ENCODE data around the gene GPBP1.
"Not testable (repeated sequence)": the region's sequence is repeated elsewhere in the genome, so short reads cannot be mapped to it uniquely, and the experiment has no call there.

The GPBP1 gene

DNA sequence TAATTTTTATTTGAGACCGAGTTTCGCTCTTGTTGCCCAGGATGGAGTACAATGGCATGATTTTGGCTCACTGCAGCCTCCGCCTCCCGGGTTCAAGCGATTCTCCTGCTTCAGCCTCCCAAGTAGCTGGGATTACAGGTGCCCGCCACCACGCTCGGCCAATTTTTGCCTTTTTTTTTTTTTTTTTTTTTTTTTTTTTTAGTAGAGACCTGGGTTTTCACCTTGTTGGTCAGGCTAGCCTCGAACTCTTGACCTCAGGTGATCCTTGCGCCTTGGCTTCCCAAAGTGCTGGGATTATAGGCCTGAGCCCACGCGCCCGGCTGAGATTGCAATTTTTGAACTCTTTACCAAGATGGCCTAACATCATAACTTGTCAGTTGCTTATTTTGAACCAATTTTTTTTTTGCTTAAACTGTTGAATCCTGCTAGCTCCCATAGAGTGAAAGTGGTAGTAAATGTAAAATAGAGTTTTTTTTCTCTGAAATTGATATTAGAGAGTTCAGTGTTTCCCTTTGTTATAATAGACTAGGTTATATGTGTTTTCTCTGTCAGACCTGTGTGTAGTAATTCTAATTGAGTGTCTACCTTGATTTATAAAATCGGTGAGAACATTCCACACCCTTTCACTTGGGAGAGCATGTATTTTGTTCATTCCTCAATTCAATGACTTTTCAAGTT, 3.8 kb downstream of the GPBP1 start:
- no peak for DNase-seq

DNA sequence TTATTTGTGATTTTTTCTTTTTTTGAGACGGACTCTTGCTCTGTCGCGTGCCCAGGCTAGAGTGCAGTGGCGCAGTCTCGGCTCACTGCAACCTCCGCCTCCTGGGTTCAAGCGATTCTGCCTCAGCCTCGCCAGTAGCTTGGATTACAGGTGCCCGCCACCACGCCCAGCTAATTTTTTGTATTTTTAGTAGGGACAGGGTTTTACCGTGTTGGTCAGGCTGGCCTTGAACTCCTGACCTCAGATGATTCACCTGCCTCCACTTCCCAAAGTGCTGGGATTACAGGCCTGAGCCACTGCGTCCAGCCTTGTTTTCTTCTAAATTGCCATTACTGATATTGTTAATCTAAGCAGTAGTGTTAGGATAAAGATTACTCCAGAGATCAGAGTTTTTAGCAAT, 4.4 kb downstream of the GPBP1 start:
- not testable (repeated sequence) for DNase-seq

DNA sequence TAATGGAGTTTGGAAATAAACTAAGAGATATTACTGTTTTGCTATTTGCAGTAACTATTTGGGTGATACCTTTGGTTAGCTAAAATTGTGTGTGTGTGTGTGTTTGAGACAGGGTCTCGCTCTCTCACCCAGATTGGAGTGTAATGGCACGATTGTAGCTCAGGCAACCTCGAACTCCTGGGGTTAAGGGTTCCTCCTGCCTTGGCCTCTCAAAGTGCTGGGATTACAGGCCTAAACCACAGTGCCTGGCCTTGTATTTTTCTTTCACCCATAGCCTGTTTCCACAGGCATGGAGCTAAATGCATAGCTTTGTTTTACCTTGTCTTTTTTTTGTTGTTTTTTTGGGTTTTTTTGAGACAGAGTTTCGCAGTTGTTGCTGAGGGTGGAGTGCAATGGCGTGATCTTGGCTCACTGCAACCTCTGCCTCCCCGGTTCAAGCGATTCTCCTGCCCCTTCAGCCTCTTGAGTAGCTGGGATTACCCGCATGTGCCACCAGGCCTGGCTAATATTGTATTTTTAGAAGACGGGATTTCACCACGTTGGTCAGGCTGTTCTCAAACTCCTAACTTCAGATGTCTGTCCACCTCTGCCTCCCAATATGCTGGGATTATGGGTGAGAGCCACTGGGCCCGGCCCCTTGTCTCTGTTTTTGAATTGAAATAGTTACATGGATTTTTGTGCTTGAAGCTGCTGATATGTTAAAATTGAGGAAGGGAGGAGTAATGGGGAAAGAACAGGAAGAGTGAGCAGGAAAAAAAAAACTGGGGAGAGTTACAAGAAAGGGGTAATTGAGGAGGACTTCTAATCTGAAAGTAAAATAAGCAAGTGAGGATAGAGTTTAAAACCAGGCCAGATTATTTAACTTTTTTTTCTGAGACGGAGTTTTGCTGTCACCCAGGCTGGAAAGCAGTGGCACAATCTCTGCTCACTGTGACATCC, 5.7 kb downstream of the GPBP1 start:
- DNase-seq, result no peak

DNA sequence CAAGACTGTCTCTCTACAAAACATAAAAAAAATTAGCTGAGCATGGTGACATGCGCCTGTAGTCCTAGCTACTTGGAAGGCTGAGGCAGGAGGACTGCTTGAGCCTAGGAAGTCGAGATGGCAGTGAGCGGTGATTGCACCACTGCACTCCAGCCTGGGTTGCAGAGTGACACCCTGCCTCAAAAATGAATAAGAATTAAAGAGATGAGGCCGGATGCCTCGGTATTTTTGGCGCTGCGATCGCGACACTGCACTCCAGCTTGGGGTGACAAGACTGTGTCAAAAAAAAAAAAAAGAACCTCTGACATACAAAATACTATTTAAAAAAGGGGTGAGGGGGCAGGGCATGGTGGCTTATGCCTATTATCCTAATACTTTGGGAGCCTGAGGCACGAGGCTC, 7.3 kb downstream of the GPBP1 start:
- no peak for DNase-seq

DNA sequence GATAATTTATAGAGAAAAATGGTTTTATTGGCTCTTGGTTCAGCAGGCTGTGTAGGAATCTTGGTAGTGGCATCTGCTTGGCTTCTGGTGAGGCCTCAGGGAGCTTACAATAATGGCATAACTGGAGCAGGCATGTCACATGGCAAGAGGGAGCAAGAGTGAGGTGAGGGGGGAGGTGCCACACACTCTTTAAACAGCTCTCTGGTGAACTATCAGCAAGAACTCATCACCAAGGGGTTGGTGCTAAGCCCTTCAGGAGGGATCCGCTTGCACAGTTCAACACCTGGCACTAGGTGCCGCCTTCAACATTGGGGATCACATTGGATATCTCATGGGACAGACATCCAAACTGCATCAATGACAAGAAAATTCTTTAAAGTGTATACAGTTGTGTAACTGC, 10.5 kb downstream of the GPBP1 start:
- DNase-seq, result no peak

DNA sequence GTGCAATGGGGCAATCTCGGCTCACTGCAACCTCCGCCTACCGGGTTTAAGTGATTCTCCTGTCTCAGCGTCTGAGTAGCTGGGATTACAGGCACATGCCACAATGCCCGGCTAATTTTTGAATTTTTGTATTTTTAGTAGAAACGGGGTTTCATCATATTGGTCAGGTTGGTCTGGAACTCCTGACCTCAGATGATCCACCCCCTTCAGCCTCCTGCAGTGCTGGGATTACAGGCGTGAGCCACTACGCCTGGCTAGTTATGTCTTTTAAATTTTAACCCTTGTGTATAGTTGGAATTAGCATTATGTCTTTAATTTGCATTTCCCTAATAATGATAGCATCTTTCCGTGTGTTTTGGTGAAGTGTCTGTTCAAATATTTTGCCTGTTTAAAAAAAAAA, 11.5 kb downstream of the GPBP1 start:
- DNase-seq, result no peak

DNA sequence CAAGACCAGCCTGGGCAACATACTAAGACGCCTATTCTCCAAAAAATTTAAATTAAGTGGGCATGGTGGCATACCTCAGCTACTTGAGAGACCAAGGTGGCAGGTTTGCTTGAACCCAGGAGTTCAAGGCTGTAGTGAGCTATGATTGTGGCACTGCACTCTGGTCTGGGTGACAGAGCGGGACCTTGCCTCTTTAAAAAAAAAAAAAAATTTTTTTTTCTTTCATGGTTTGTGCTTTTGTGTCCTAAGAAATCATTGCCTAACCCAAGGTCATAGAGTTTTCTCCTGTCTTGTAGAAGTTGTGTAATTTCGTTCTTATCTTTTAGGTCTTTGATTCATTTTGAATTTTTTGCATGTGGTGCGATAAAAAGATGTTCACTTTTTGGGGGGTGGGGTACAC, 12.3 kb downstream of the GPBP1 start:
- no peak for DNase-seq

DNA sequence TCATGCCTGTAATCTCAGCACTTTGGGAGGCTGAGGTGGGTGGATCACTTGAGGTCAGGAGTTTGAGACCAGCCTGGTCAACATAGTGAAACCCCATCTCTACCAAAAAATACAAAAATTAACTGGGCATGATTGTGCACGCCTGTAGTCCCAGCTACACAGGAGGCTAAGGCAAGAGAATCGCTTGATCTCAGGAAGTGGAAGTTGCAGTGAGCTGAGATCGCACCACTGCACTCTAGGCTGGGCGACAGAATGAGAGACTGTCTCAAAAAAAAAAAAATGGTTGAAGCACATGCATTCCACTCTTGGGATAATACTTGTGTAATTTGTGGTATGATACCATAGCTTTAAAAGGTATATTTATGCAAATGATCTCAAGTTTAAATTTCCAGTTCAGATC, 14.1 kb downstream of the GPBP1 start:
- not testable (repeated sequence) for DNase-seq

DNA sequence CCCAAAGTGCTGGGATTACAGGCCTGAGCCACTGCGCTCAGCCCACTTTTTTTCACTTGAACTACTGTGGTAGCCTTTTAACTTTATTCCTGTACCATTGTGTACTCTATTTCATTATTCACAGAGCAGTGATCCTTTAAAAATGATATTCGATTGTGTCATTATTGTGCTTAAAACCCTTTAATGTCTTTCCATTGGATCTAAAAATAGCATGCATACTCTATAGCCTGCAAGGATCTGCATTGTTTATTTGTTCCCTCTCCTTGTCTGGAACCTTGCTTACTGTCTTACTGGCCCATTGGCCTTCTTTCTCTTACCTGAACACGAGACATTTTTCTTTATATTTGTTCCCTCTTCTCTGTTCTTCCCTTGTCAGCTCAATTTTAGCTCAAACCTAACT, 15.7 kb downstream of the GPBP1 start:
- DNase-seq, result no peak

DNA sequence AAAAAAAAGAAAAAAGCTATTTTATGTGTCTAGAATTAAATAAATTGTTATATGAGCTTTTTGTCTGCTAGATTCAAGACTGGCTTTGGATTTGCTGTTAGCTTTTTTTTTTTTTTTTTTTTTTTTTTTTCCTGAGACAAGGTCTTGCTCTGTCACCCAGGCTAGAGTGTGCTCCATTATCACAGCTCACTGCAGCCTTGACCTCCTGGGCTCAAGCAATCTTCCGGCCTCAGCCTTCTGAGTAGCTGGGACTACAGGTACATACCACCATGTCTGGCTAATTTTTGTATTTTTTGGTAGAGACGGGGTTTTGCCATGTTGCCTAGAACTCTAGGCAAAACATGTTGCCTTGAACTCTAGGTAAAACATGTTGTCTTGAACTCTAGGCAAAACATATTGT, 16.7 kb downstream of the GPBP1 start:
- DNase-seq, result no peak

DNA sequence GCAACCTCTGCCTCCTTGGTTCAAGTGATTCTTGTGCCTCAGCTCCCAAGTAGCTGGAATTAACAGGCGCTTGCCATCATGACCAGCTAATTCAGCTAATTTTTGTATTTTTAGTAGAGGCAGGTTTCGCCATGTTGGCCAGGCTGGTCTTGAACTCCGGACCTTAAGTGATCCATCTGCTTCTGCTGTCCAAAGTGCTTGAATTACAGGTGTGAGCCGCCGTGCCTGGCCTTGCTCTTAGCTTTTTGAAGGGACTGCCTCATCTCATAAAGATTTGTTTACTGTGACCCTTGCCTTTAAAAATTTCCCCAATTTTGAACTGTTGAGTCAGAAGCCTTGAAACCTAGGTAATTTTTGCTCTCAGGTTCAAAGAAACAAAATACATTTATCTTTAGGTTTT, 17.3 kb downstream of the GPBP1 start:
- no peak for DNase-seq

DNA sequence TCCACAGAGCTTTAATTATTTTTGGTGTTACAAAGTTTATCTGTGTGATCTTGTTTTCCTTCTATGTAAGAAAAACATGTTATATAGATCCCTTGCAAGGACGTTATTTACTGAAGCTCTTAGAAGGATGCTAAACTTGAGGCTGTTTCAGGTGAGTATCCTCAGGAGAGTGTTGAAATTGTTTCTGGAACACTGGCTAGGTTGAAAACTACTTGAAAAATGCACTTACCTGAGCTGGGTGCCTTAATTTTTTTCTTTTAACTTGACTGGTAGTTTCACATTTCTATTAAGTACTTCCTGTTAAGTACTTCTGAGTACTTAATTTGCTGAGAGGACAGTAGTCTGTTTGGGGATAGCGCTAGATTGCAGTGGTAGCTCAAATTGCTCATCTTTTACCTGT, 18.1 kb downstream of the GPBP1 start:
- no peak for DNase-seq

DNA sequence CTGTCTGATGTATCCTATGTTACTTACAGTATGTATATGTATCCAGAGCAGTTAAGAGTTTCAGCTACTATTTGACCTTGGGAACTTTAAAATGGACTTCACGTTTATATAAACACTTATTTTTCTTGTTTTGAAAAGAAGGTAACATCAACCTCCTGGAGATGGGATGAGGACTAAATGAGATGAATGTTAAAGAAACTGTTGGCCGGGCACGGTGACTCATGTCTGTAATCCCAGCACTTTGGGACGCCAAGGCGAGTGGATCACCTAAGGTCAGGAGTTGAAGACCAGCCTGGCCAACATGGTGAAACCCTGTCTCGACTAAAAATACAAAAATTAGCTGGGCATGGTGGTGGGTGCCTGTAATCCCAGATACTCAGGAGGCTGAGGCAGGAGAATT, 19.0 kb downstream of the GPBP1 start:
- DNase-seq, result not testable (repeated sequence)

DNA sequence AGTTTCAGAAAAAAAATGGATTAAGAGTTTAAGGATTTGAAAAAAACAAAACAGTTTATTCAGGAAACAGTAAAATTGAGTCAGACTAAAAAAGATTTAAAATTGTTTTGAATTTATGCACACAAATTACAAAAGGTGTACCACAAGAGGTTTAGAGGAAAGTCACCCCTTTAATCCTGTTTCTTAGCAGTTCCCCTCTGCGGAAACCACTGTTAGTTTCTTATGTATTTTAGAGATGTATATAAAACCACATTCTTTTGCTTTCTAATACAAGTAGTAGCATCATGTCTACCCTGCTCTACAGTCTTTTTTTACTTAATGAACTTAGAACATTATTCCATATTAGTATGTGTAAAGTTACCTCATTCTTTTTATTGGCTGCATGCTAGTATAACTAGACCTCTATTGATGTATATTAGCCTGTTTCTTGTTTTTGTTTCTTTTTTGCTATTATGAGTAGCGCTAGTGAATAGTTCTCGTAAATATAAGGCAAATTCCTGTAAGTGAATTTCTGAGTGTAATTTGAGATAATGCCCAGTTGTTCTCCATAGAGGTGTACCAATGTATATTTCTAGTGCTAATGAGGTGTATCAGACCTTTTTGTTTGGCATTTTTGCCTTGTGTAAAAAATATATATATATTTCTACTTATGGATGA, 20.0 kb downstream of the GPBP1 start:
- DNase-seq, result no peak

DNA sequence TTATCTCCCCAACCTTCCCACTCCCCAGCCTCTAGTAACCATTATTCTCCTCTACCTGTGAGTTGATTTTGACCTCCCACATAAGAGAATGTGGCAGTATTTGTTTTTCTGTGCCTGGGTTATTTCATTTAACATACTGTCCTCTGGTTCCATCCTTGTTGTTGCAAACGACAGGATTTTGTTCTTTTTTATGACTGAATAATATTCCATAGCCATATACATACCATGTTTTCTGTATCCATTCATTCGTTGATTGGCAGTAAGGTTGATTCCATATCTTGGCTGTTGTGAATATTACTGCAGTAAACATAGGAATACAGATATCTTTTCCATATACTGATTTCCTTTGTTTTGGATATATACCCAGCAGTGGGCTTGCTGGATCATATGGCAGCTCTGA, 20.8 kb downstream of the GPBP1 start:
- no peak for DNase-seq

DNA sequence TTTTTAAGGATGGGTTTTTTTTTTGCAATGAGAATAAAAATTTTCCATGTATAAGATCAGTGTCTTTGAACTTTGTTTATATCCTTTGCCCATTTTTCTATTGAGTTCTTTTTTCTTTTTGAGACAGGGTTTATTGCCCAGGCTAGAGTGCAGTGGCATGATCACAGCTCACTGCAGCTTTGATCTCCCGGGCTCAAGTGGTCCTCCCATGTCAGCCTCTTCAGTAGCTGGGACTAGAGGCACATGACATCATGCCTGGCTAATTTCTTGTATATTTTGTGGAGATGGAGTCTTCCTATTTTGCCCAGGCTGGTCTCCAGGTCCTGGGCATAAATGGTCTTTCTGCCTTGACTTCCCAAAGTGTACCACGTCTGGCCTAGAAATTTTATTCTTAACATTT, 21.2 kb downstream of the GPBP1 start:
- no peak for DNase-seq

DNA sequence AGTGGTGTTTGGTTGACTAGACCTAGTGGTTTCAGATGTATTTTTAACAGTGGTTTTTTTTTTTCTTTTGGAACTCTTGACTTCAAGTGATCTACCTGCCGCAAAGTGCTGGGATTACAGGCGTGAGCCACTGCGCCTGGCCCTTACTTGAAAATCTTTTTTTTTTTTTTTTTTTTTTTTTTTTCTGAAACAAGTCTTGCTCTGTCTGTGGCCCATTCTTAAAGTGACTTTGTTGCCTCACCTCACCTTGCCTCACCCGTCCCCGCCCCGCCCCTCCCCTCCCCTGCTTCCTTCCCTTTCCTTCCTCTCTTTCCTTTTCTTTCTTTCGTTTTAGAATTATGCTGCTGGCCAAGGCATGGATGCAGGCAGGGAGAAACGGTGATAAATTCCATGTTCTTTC, 26.0 kb downstream of the GPBP1 start:
- DNase-seq, result no peak

DNA sequence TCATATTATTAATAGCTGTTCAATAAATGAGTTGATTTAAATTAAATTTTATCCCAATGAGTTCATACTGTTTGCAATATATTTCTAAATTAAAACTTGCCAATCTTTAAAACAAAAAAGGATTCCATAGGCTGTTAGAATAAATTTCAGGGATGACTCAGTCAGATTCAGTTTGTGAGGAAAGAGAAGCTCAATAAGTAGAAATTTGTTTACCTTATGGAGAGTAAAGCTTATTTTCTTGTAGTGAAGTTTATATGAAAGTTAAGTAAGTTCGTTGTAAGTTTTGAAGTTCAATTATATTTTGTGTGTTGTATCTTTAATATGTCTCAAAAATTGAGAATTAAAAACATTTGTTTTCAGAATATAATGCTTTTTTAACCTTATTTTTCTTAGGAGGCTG, 29.0 kb downstream of the GPBP1 start:
- DNase-seq, result no peak

DNA sequence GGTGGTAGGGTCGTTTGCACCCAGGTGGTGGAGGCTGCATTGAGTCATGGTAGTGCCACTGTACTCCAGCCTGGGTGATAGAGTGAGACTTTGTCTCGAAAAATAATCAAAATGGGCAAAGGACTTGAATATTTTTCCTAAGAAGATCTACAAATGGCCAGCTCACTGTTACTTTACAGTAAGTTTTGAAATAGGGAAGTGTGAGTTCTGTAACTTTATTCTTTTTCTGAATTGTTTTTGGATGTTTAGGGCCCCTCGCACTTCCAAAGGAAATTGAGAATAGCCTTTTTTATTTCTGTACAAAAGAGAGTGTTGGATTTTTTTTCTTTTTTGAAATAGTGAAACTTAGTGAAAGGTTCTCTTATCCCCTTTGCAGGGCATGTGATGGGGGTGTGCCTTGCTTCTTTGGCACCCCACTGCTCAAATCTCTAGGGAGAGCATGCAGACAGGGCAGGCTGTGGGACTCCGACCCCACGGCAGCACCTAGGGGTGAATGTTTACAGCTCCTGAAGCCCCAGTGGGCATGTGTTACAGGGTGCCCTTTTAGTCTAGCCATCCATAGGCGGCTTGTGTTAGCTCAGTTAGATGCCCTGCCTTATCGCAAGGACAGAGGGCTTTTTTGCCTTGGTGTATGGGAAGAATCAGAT, 33.3 kb downstream of the GPBP1 start:
- no peak for DNase-seq

DNA sequence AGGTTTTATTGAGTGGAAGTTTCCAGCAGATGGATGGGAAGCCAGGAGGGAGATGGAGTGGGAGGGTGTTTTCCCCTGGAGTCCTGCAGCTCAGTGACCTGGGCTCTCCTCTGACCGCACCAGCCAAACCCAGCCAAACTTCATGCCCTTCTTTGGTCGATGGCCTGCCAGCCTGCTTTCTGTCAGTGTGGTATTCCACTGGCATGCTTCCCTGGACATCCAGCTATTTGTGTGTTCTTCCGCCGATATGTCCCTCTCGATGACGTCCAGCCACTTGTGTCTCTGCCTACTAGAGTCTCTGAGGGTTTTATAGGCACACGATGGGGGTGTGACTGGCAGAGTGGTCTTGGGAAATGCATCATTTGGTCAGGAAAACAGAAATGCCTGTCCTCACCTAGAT, 33.8 kb downstream of the GPBP1 start:
- DNase-seq, result no peak

DNA sequence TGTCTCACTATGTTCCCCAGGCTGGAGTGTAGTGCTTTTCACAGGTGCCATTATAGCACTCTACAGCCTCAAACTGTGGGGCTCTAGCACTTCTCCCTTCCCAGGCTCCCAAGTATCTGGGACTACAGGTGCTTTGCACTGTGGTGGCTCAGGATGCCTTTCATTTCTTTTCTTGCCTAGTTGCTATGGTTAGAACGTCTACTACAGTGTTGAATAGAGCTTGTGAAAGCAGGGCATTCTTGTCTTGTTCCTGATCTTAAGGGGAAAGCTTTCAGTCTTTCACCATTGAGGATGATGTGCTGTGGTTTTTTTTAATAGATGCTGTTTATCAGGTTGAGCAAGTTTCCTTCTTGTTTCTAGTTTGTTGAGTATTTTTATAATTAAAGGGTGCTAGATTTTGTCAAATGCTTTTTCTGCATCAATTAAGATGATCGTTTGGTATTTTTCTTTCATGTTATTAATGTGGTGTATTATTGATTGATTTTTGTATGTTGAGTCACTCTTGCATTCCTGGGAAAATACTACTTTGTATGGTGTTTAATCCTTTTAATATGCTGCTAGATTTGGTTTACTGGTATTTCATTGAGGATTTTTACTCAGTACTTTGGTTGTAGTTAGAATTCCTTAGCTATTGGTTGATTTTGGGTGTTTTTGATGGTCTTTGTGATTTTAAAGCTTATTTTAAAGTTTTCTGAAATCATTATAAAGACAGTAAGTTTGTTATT, 35.6 kb downstream of the GPBP1 start:
- no peak for DNase-seq

DNA sequence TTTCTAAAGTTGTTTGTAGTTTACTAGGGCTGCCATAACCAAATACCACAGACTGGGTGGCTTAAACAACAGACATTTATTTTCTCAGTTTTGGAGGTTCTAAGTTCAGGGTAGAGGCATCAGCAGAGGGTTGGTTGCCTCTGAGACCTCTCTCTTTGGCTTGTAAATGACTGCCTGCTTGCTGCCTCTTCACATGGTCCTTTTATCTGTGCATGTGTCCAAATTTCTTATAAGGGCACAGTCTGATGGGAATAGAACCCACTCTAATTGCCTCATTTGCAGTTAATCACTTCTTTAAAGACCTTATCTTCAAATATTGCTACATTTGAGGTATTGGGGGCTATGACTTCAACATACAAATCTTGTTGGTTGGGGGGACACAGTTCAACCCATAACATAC, 36.8 kb downstream of the GPBP1 start:
- DNase-seq, result no peak

DNA sequence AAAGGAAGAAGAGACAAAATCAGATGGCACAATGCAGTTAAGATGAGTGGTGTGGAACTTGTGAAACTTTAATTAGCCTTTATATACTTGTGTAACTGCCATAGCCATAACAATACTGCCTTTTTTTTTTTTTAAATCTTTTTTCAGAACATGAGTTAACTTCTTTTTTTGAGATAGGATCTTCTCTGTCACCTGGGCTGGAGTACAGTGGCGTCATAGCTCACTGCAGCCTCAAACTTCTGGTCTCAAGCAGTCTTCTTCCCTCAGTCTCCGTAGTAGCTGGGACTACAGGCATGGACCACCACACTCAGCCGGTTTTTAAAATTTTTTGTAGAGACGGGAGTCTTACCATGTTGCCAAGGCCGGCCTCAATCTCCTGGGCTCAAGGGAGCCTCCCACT, 37.2 kb downstream of the GPBP1 start:
- no peak for DNase-seq
